Activated CD4-positive, alpha-beta T cell treated with anti-CD3 and anti-CD28 coated beads, Interleukin-2, amount 50 U/mL, for 16 hours (primary cell): Measurements from ENCODE around the gene STYK1.
"Not testable (repeated sequence)": the region's sequence is repeated elsewhere in the genome, so short reads cannot be mapped to it uniquely, and the experiment has no call there.

Experiments
- DNase-seq: peaks from one replicate; pipeline ENCODE4 v3.0.0-alpha.2; 2020

Gene STYK1

GRCh38 chr12:10618338-10618987 lies 55.4 kb downstream of the STYK1 start:
- DNase-seq: no peak

GRCh38 chr12:10617863-10618262 lies 56.0 kb downstream of the STYK1 start:
- DNase-seq: no peak

- DNase-seq: no peak
Measured at GRCh38 chr12:10615532-10615931, 58.3 kb downstream of the STYK1 start.

GRCh38 chr12:10614056-10614370 lies 59.8 kb downstream of the STYK1 start:
- peak; percentile 14 for DNase-seq

GRCh38 chr12:10613349-10614055 lies 60.4 kb downstream of the STYK1 start, which contains the start of gene MAGOHB:
TSS of gene MAGOHB (minus strand) at chr12:10613609. CDS start at chr12:10613532, 77 bp downstream.
- DNase-seq: peak; percentile 97

GRCh38 chr12:10612984-10613348 lies 60.9 kb downstream of the STYK1 start:
- no peak for DNase-seq

GRCh38 chr12:10612110-10612509 lies 61.7 kb downstream of the STYK1 start:
- DNase-seq: no peak

GRCh38 chr12:10611258-10611657 lies 62.6 kb downstream of the STYK1 start:
- not testable (repeated sequence) for DNase-seq

- no peak for DNase-seq
Measured at GRCh38 chr12:10610188-10610587, 63.7 kb downstream of the STYK1 start.

GRCh38 chr12:10607885-10608458 lies 65.9 kb downstream of the STYK1 start:
- DNase-seq: no peak

GRCh38 chr12:10601860-10602259 lies 72.0 kb downstream of the STYK1 start:
- peak; percentile 14 for DNase-seq

GRCh38 chr12:10600988-10601387 lies 72.9 kb downstream of the STYK1 start:
- no peak for DNase-seq

- DNase-seq: no peak
Measured at GRCh38 chr12:10595881-10596280, 78.0 kb downstream of the STYK1 start.

- DNase-seq: no peak
Measured at GRCh38 chr12:10590966-10591365, 82.9 kb downstream of the STYK1 start.

GRCh38 chr12:10584415-10584814 lies 89.4 kb downstream of the STYK1 start:
- DNase-seq: no peak

GRCh38 chr12:10582704-10583103 lies 91.1 kb downstream of the STYK1 start:
- no peak for DNase-seq

- DNase-seq: not testable (repeated sequence)
Measured at GRCh38 chr12:10582133-10582532, 91.7 kb downstream of the STYK1 start.

- no peak for DNase-seq
Measured at GRCh38 chr12:10574307-10574706, 99.5 kb downstream of the STYK1 start.

GRCh38 chr12:10572021-10572490 lies 101.8 kb downstream of the STYK1 start:
- not testable (repeated sequence) for DNase-seq

- no peak for DNase-seq
Measured at GRCh38 chr12:10571141-10571540, 102.7 kb downstream of the STYK1 start.
